Effector memory CD4-positive, alpha-beta T cell (primary cell): ENCODE results near the gene FOXF2.
A peak's percentile ranks its signal among the peaks of the same experiment; 100 is the strongest.

Experiments used
- DNase-seq, 3 donors: peaks; one replicate each; pipeline ENCODE4 v3.0.0-alpha.2; 2020
- H3K27ac ChIP-seq: 2 replicates; pipeline ENCODE4 v1.7.0; 2013; ENCODE audit warnings: mild to moderate bottlenecking, low read length, moderate library complexity; ENCODE audit not compliant: insufficient read depth, poor library complexity, severe bottlenecking
- H3K27me3 ChIP-seq: replicated peaks from 2 replicates; pipeline ENCODE4 v1.7.0; 2013; ENCODE audit warnings: mild to moderate bottlenecking, low read length; ENCODE audit not compliant: insufficient read depth, control insufficient read depth, poor library complexity, severe bottlenecking
- H3K36me3 ChIP-seq: 2 replicates; pipeline ENCODE4 v1.7.0; 2013; ENCODE audit warnings: mild to moderate bottlenecking, low read length, moderate library complexity; ENCODE audit not compliant: control insufficient read depth, insufficient read depth
- H3K4me1 ChIP-seq: 2 replicates; pipeline ENCODE4 v1.7.0; 2013; ENCODE audit warnings: low read length, mild to moderate bottlenecking; ENCODE audit not compliant: control insufficient read depth, insufficient read depth, poor library complexity, severe bottlenecking
- H3K4me3 ChIP-seq: 2 replicates; pipeline ENCODE4 v1.7.0; 2013; ENCODE audit warnings: low read length, low read depth, mild to moderate bottlenecking; ENCODE audit not compliant: insufficient read depth, poor library complexity, severe bottlenecking
- H3K9me3 ChIP-seq: 2 replicates; pipeline ENCODE4 v1.7.0; 2013; ENCODE audit warnings: mild to moderate bottlenecking, low read length, moderate library complexity; ENCODE audit not compliant: control insufficient read depth

FOXF2 gene

DNA sequence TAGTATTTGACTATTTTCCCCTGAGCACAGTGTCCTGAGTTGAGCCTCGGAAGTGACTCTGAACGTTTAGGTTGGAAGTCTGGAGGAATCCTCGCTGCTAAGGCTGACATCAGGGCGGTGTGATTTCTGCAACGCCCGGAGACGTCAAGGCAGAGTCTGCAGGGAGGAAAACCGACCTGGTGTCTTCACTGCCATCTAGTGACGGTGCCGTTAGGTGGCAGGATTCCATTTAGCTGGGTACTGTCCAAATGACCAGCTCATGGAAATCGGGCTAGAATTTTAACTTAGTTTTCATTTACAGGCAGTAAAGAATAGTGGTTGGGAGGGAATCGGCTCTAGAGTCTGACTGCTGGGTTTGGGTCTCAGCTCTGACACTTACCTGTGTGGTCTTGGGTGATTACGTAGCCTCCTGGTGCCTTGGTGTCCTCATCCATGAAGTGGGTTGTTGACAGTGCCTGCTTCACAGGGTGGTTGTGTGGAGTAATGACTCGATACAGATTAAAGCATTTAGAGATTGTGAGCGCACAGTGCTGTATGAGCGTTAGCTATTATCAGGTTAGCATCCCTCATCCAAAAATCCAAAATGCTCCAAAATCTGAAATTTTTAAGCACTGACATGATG lies 35.0 kb downstream of the FOXF2 start:
- Histone ChIP-seq H3K4me1 (no peaks in the 10 kb centered on the region), H3K27me3 (no peaks in the 10 kb centered on the region), H3K27ac (no peak overlapping the region), H3K4me3 (no peak overlapping the region), H3K9me3 (no peaks in the 10 kb centered on the region), H3K36me3 (no peaks in the 10 kb centered on the region)
- no peak for DNase-seq

DNA sequence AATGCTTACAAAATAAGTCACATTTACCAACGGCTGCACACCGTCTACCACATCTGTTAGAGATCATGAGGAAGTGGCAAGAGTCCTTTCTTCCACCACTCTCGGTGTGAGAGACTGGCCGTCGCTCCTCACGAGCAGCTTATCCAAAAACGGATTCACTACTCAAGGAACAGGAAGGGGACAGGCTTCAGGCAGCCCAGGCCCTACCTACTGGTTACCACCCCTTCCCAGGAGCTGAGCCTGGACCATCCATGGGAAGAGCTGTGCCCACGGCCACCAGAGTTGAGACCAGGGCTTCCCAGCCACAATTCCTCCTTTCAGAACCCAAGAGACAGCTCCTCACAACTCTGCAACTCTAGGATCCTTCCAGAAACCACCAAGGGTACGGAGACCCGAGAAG lies 37.0 kb downstream of the FOXF2 start:
- H3K27ac ChIP-seq: no peak overlapping the region
- H3K4me1 ChIP-seq: no peaks in the 10 kb centered on the region
- H3K36me3 ChIP-seq: no peaks in the 10 kb centered on the region
- no peaks in the 10 kb centered on the region for H3K9me3 ChIP-seq
- DNase-seq: no peak
- no peak overlapping the region for H3K4me3 ChIP-seq
- no peaks in the 10 kb centered on the region for H3K27me3 ChIP-seq

DNA sequence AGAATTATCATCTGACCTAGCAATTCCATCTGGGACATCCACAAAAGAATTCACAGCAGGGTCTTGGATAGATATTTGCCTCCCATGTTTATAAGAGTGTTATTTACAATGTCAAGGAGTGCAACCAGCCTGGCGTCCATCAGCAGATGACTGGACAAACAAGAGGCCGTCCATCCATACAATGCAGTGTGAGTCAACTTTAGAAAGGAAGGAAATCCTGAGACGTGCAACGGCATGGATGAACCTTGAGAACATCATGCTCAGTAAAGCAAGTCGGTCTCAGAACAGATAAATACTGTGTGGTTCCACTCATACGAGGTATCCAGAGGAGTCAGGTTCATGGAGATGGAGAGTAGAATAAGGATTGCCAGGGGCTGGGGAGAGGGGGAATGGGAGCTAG lies 46.4 kb downstream of the FOXF2 start:
- DNase-seq: no peak
- Histone ChIP-seq H3K36me3 (no peaks in the 10 kb centered on the region), H3K4me3 (no peak overlapping the region), H3K27ac (no peak overlapping the region), H3K4me1 (no peaks in the 10 kb centered on the region), H3K27me3 (peaks cover 26% of the 10 kb centered on the region), H3K9me3 (no peaks in the 10 kb centered on the region)

- peak in 1 of 3 donors; percentile 14 for DNase-seq
- no peaks in the 10 kb centered on the region for H3K9me3 ChIP-seq
- peaks cover 26% of the 10 kb centered on the region for H3K27me3 ChIP-seq
- no peaks in the 10 kb centered on the region for H3K36me3 ChIP-seq
- no peak overlapping the region for H3K4me3 ChIP-seq
- H3K4me1 ChIP-seq: no peaks in the 10 kb centered on the region
- H3K27ac ChIP-seq: no peak overlapping the region
Measured at GRCh38 chr6:1436334-1437306, 47.2 kb downstream of the FOXF2 start.

DNA sequence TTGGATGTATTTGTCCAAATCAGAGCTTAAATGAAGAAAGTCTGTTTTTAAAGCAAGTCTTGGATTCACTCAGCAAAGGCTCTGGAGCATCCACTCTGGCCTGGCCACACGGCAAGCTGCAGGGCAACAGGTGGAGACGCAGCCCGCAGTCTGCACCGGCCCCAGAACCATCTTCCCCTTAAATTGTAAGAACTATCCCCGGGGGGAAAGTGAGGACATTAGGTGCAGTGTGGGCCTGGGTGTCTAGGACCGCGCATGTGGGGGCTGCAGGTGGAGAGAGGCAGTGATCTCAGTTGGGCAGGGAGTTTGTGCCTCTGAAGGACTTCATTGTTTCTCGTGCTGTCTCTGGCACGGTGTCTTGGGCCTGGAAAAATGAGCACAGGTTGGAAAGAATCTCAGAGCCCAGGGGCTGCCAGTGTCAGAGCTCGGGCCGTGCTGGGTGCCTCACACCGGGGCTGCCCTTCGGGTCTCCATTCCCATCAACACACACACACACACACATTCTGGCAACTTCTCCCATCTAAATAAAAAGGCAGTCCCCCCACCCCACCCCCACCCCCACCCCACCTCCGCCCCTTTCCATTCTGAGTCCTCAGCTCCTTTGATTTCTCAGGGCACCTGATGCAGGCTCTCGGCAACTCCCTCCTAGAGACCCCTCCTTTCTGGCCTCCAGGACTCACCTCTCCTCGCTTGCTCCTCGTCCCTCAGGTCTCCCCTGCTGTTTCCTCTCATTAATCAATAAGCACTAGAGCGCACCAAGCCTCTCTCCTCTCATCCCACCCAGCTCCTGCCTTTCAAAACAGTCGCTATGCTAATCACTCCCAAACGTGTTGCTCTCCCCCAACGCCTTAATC lies 48.4 kb downstream of the FOXF2 start:
- no peaks in the 10 kb centered on the region for H3K9me3 ChIP-seq
- no peaks in the 10 kb centered on the region for H3K36me3 ChIP-seq
- peaks cover 26% of the 10 kb centered on the region for H3K27me3 ChIP-seq
- H3K4me1 ChIP-seq: no peaks in the 10 kb centered on the region
- no peak overlapping the region for H3K4me3 ChIP-seq
- no peak for DNase-seq
- no peak overlapping the region for H3K27ac ChIP-seq

DNA sequence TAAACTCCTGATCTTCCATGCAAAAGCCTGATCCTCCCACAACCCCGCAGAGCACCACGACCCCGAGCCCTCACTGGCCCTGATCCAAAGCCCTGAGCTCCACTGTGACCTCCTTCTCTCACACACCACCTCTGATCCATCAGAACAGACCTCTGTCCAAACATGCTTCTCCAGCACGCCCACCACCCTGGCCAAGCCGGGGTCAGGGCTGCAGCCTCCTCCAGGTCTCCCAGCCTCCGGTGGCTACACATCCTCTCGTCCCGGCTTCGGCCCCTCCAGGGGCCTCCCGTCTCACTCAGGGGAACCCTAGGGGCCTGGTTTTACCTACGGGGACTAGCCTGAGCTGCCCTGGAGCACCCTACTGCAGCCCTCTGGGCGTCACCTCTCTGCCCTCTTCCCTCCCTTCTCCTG lies 49.1 kb downstream of the FOXF2 start:
- Histone ChIP-seq H3K27me3 (peaks cover 26% of the 10 kb centered on the region), H3K36me3 (no peaks in the 10 kb centered on the region)

GRCh38 chr6:1439349-1439748 lies 50.0 kb downstream of the FOXF2 start:
- no peak for DNase-seq
- H3K27me3 ChIP-seq: peaks cover 26% of the 10 kb centered on the region

More for the DNA sequence above, 49.1 kb downstream of the FOXF2 start:
- no peaks in the 10 kb centered on the region for H3K4me1 ChIP-seq
- no peak overlapping the region for H3K27ac ChIP-seq
- H3K9me3 ChIP-seq: no peaks in the 10 kb centered on the region
- no peak for DNase-seq
- H3K4me3 ChIP-seq: no peak overlapping the region

DNA sequence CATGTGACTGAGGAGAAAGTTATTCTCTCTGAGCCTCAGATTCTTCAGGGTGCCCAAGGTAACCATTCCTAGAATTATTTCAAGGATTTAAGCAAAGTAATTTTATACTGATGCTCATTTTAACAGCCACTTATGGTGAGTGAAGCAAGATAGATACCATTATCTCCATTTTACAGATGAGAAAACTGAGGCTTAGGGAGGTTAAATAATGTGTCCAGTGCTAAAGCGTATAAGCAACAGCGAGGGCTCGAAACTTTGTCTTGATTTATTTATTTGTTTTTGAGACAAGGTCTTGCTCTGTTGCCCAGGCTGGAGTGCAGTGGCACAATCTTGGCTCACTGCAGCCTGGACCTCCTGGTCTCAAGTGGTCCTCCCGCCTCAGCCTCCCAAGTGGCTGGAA lies 53.6 kb downstream of the FOXF2 start:
- DNase-seq: no peak
- Histone ChIP-seq H3K4me1 (no peaks in the 10 kb centered on the region), H3K9me3 (no peaks in the 10 kb centered on the region), H3K27me3 (peaks cover 5% of the 10 kb centered on the region), H3K27ac (no peak overlapping the region), H3K4me3 (no peak overlapping the region), H3K36me3 (no peaks in the 10 kb centered on the region)

More at GRCh38 chr6:1439349-1439748, 50.0 kb downstream of the FOXF2 start:
- Histone ChIP-seq H3K9me3 (no peaks in the 10 kb centered on the region), H3K36me3 (no peaks in the 10 kb centered on the region), H3K4me3 (no peak overlapping the region), H3K27ac (no peak overlapping the region), H3K4me1 (no peaks in the 10 kb centered on the region)
